Measurements from ENCODE around the gene CNGB1.

Gene CNGB1

GRCh38 chr16:57997528-57998265, 26.8 kb upstream of the CNGB1 start:
- ChIA-PET CTCF (interaction anchor here (1.3 to 2.8 kb wide), 2 partner anchors 99 to 421 kb away, joined by 4 to 8 read pairs; no protein-coding TSS in a partner anchor), POLR2A (no interaction called here)
- DNase-seq (ENCODE audit: extremely low spot score), result no peak
- no peak for TF ChIP-seq CTCF (IDR thresholded peaks at IDR 0.05; ENCODE audit: control extremely low read depth, extremely low read depth, low read depth, missing control alignments)

- no peak for DNase-seq (ENCODE audit: extremely low spot score)
- POLR2A ChIA-PET, result no interaction called here
- CTCF ChIA-PET, result interaction anchor here (2.8 kb wide), 1 partner anchor 99 kb away, joined by 8 read pairs; no protein-coding TSS in a partner anchor
- no peak for TF ChIP-seq CTCF (IDR thresholded peaks at IDR 0.05; ENCODE audit: control extremely low read depth, extremely low read depth, low read depth, missing control alignments)
Measured at GRCh38 chr16:57997176-57997527, 26.2 kb upstream of the CNGB1 start.

- ChIA-PET CTCF (interaction anchor here (2.8 kb wide), 1 partner anchor 98 kb away, joined by 8 read pairs; no protein-coding TSS in a partner anchor), POLR2A (no interaction called here)
- DNase-seq (ENCODE audit: extremely low spot score), result no peak
- TF ChIP-seq CTCF (IDR thresholded peaks at IDR 0.05; ENCODE audit: control extremely low read depth, extremely low read depth, low read depth, missing control alignments), result no peak
Measured at GRCh38 chr16:57996406-57997175, 25.7 kb upstream of the CNGB1 start.

- no peak for DNase-seq (ENCODE audit: extremely low spot score)
- TF ChIP-seq CTCF (IDR thresholded peaks at IDR 0.05; ENCODE audit: control extremely low read depth, extremely low read depth, low read depth, missing control alignments), result no peak
- ChIA-PET POLR2A (no interaction called here), CTCF (interaction anchor here (1.0 to 2.8 kb wide), 2 partner anchors 97 to 419 kb away, joined by 3 to 8 read pairs; no protein-coding TSS in a partner anchor)
Measured at GRCh38 chr16:57995721-57996405, 24.9 kb upstream of the CNGB1 start.

- ChIA-PET CTCF (no interaction called here), POLR2A (no interaction called here)
- DNase-seq (ENCODE audit: extremely low spot score), result peak; percentile 59
- peak; percentile 50 for TF ChIP-seq CTCF (IDR thresholded peaks at IDR 0.05; ENCODE audit: control extremely low read depth, extremely low read depth, low read depth, missing control alignments)
Measured at GRCh38 chr16:57994778-57995177, 23.9 kb upstream of the CNGB1 start.

GRCh38 chr16:57994361-57994760, 23.4 kb upstream of the CNGB1 start:
- ChIA-PET CTCF (interaction anchor here (0.7 to 1.5 kb wide), 2 partner anchors 96 to 316 kb away, joined by 3 read pairs; no protein-coding TSS in a partner anchor), POLR2A (no interaction called here)
- TF ChIP-seq CTCF (IDR thresholded peaks at IDR 0.05; ENCODE audit: control extremely low read depth, extremely low read depth, low read depth, missing control alignments), result no peak
- no peak for DNase-seq (ENCODE audit: extremely low spot score)

Data from GM10248 (cell line).